Stimulated activated naive CD8-positive, alpha-beta T cell treated with anti-CD3 and anti-CD28 coated beads, Interleukin-15, Interleukin-2, amounts not matched to agents 100 U/mL and 50 U/mL, for 24 hours (primary cell): Measurements from ENCODE around the gene FAM174B.

Experiments used
- ATAC-seq: fragments of 150-1000 bp; cut with Tn5 transposase; one replicate; pipeline ENCODE4 v1.10.0; 2021
- DNase-seq: peaks from one replicate; pipeline ENCODE4 v3.0.0; 2021

The FAM174B gene

GRCh38 chr15:92664178-92664900 lies 8.8 kb upstream of the FAM174B start:
- no peak for DNase-seq
- ATAC-seq: peak; percentile 7

- peak; percentile 39 for DNase-seq
- ATAC-seq: peak; percentile 81
Measured at GRCh38 chr15:92663250-92663951, 7.8 kb upstream of the FAM174B start.

GRCh38 chr15:92662762-92663161 lies 7.2 kb upstream of the FAM174B start:
- ATAC-seq (no peak), DNase-seq (no peak)

- no peak for ATAC-seq
- no peak for DNase-seq
Measured at GRCh38 chr15:92661956-92662355, 6.4 kb upstream of the FAM174B start.

- ATAC-seq: no peak
- no peak for DNase-seq
Measured at GRCh38 chr15:92661069-92661468, 5.5 kb upstream of the FAM174B start.

- ATAC-seq (no peak), DNase-seq (no peak)
Measured at GRCh38 chr15:92657486-92657885, 1.9 kb upstream of the FAM174B start.

GRCh38 chr15:92656089-92656488 lies 514 bp upstream of the FAM174B start:
- ATAC-seq: no peak
- no peak for DNase-seq

- ATAC-seq: no peak
- DNase-seq: no peak
Measured at GRCh38 chr15:92654662-92655061, 913 bp downstream of the FAM174B start.

- ATAC-seq: no peak
- DNase-seq: no peak
Measured at GRCh38 chr15:92653836-92654539, 1.6 kb downstream of the FAM174B start.

GRCh38 chr15:92653366-92653765 lies 2.2 kb downstream of the FAM174B start:
- no peak for ATAC-seq

GRCh38 chr15:92652576-92652966 lies 3.0 kb downstream of the FAM174B start:
- ATAC-seq (no peak), DNase-seq (no peak)

More at GRCh38 chr15:92653366-92653765, 2.2 kb downstream of the FAM174B start:
- no peak for DNase-seq

- DNase-seq (no peak), ATAC-seq (no peak)
Measured at GRCh38 chr15:92651877-92652575, 3.5 kb downstream of the FAM174B start.

GRCh38 chr15:92650966-92651365 lies 4.6 kb downstream of the FAM174B start:
- DNase-seq: no peak
- ATAC-seq: no peak

GRCh38 chr15:92650256-92650655 lies 5.3 kb downstream of the FAM174B start:
- ATAC-seq: no peak
- no peak for DNase-seq

- DNase-seq: no peak
- no peak for ATAC-seq
Measured at GRCh38 chr15:92648190-92648875, 7.2 kb downstream of the FAM174B start.

- DNase-seq: no peak
- ATAC-seq: no peak
Measured at GRCh38 chr15:92647467-92648163, 8.0 kb downstream of the FAM174B start.

- DNase-seq (no peak), ATAC-seq (no peak)
Measured at GRCh38 chr15:92646216-92646615, 9.4 kb downstream of the FAM174B start.

GRCh38 chr15:92645731-92646130 lies 9.8 kb downstream of the FAM174B start:
- DNase-seq (no peak), ATAC-seq (no peak)

GRCh38 chr15:92645051-92645631 lies 10.4 kb downstream of the FAM174B start:
- no peak for ATAC-seq
- no peak for DNase-seq

- no peak for ATAC-seq
- DNase-seq: no peak
Measured at GRCh38 chr15:92643849-92644815, 11.4 kb downstream of the FAM174B start.
